ENCODE measurements around the gene CAV1. TPM values are rescaled to one million over a fixed set of nuclear protein-coding genes. Genes with fewer than 3 reads are reported as not detected.
"Not testable (repeated sequence)": the region's sequence is repeated elsewhere in the genome, so short reads cannot be mapped to it uniquely, and the experiment has no call there.

Gene CAV1, protein sequence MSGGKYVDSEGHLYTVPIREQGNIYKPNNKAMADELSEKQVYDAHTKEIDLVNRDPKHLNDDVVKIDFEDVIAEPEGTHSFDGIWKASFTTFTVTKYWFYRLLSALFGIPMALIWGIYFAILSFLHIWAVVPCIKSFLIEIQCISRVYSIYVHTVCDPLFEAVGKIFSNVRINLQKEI
- 332 and 437 TPM in 2 replicates for total RNA-seq (2014; rRNA removed; shearing (Covaris generic))
- 613 and 670 TPM in 2 replicates for polyA plus RNA-seq (2015; cell fraction: cytosol; rRNA removed)
- polyA plus RNA-seq (2015; cell fraction: nucleus; rRNA removed), result 319 and 385 TPM in 2 replicates

DNA sequence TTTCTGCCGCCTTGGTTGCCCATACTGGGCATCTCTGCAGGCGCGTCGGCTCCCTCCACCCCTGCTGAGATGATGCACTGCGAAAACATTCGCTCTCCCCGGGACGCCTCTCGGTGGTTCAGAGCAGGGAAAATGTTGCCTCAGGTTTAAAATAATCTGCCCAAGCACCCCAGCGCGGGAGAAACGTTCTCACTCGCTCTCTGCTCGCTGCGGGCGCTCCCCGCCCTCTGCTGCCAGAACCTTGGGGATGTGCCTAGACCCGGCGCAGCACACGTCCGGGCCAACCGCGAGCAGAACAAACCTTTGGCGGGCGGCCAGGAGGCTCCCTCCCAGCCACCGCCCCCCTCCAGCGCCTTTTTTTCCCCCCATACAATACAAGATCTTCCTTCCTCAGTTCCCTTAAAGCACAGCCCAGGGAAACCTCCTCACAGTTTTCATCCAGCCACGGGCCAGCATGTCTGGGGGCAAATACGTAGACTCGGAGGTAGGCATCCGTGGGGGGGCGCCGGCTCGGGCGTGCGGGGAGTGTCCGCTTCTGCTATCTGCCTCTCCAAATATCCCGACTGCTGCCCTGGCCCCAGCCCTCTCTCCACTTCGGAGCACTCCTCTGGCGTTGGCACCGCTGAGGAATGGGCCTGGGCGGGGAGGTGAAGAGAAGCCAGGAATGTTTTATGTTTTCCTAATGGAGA is at the start of gene CAV1:
TSS of gene CAV1 (plus strand) at position 428 of the 689 bp plus-strand sequence. CDS start at position 455, 27 bp downstream.
- DNase-seq (ENCODE audit: low read depth), result peak; percentile 99

- no peak for DNase-seq (ENCODE audit: low read depth)
Measured at GRCh38 chr7:116477625-116478024, 47.2 kb upstream of the CAV1 start.

GRCh38 chr7:116478834-116479233 is 46.0 kb upstream of the CAV1 start:
- no peak for DNase-seq (ENCODE audit: low read depth)

DNA sequence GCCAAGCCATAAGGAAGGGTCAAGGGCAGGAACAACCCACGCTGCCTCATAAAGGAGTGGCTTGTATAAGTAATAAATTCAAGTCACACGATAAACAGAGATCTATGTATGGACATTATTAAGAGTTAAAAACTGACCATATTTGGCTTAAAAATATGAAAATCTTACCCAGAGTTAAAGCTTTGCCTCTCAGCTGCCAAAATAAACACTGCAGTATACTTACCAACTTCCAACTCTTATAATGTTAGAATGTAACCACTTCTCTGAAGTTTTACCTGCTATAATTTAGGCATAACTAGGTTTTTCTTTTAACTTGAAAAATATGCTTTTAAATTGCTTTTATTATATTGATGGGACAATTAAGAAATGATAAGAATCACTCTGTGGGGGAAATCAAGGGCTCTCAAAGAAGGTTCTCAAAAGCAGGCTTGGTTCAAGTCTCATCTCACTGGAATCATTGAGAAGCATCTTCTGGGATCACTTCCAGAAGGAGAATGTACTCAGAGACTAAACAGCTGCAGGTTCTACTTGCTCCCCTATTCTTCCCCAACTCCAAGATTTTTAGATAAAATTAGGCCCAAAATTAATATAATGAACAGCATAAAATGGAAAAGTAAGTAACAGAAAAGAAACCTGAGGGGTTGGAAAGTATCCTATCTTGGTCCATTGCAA is 41.4 kb upstream of the CAV1 start:
- no peak for DNase-seq (ENCODE audit: low read depth)

DNA sequence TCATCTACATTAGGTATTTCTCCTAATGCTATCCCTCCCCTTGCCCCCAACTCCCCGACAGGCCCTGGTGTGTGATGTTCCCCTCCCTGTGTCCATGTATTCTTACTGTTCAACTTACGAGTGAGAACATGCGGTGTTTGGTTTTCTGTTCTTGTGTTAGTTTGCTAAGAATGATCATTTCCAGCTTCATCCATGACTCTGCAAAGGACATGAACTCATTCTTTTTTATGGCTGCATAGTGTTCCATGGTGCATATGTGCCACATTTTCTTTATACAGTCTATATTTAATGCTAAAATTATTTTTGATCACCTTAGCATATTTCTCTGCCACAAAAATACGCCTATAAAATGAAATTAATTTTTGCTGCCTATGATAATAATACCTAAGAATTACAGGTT is 40.4 kb upstream of the CAV1 start:
- not testable (repeated sequence) for DNase-seq (ENCODE audit: low read depth)

DNA sequence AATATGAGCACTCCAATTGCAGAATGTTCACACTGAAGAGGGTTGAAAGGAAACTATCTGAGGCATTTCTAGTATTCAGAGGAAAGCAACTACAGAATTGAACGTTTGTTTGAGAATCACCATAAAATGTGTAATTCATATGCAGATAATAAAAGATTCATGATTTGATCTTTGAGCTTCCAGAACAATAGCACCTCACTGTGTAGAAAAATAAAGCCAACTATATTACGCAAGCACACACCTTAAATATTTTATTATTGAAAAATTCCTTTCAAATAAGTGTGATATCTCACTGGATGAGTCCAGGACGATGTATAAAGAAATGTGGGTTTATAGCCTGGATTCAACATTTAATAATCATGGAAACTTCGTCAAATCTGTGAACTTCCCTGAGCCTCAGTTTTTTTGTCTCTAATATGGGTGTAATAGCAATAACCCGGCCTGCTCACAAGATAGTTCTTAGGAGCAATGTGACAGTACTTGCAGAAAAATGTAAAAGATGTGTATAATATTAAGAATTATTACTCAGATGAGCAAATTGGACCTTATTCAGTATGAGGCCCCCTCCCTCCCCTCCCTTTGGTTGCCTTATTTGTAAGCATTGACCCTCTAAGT is 36.8 kb upstream of the CAV1 start:
- DNase-seq (ENCODE audit: low read depth), result no peak

GRCh38 chr7:116490351-116490750 is 34.5 kb upstream of the CAV1 start:
- no peak for DNase-seq (ENCODE audit: low read depth)

DNA sequence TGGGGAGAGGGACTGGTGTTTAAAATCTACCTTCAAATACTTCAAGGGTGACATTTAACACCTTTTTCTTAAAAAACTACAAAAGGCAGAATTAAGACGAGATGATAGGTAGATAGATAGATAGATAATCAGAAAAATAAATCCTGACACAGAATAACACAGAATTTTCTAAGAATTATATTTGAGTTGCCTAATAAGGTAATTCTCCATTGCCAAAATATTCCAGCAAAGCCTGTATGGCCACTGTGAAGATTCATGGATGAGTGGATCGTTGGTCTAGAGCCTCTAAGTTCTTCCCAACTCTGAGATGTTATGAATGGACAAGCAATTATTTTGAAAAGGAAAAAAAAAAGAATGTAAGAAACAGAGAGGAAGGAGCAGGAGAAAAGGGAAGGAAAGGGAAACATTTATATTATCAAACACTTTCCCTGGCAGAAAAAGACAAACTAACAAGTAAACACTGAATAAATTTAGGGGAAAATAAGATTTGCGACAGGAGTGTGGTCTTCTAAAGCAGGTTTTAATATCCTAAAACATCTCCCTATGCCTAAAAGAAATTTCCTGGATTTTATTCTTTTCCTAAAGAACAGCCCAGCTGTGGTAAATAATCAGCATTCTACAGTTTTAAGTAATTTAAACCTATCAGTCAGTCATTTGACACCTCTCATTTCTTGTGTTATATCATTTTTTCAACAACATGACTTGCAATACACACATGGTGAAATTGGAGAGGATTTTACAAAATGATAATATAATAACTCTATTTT is 32.8 kb upstream of the CAV1 start:
- no peak for DNase-seq (ENCODE audit: low read depth)

- no peak for DNase-seq (ENCODE audit: low read depth)
Measured at GRCh38 chr7:116492654-116493109, 32.2 kb upstream of the CAV1 start.

DNA sequence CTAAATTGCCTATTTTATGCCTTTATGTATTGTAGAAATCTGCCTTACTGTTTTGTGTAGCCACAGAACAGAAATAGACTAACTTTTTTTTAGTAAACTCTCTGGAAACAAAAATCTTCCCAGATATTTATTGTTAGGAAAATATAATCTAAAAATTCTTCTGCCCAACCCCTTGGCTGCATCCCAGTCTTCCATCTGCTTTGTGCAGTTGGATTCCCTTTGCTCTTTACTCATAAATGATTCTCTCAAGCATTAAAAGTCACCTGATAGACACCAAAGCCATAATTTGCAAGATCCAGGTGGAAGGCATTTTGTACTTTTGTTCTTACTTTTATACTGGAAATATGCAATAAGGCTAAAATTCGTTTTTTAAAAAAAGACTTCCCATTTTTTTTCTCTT is 31.4 kb upstream of the CAV1 start:
- DNase-seq (ENCODE audit: low read depth), result no peak

DNA sequence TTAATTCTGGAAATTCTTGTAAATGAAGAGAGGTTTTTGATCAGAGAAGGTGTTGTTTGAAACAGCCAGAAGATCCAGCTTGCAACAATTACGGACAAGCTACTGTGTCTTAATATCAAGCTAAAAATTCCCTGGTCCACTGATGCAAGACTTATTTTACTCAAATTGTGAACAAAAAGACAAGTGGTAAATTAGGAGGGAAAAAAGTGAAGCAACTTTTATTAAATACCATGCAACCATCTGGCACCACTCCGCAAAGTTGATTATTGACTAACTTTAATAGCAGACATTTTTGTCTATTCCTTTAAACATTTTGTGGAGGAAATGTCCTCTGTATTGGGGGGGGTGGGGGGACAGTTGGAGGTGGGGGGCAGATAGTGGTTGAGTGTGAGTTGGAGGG is 30.4 kb upstream of the CAV1 start:
- DNase-seq (ENCODE audit: low read depth), result no peak

DNA sequence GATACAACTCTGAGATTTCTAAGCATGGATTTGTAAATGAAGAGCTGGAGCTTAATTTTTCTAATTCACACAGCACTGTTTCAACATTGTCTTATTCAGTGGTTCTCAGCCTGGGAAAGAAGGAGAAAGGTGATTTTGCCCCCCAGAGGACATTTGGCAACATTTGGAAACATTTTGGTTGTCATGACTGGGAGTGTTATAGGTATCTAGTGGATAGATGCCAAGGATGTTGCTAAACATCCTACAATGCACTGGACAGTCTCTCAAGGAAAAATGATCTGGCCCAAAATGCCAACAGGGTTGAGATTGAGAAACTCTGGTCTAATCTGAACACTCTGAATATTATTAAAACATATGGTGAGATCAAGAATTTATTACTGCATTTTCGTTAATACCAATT is 29.1 kb upstream of the CAV1 start:
- peak; percentile 17 for DNase-seq (ENCODE audit: low read depth)

DNA sequence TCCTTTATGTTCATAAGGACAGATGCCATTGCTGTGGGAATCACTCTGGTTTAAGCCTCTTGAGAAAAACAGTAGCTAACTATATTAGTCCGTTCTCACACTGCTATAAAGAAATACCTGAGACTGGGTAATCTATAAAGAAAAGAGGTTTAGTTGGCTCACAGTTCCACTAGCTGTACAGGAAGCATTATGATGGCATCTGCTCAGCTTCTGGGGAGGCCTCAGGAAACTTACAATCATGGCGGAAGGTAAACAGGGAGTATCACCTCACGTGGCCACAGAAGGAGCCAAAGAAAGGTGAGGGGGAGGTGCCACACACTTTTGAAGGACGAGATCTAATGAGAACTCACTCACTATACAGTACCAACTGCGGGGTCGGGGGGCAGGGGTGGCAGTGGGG is 28.2 kb upstream of the CAV1 start:
- DNase-seq (ENCODE audit: low read depth), result no peak

DNA sequence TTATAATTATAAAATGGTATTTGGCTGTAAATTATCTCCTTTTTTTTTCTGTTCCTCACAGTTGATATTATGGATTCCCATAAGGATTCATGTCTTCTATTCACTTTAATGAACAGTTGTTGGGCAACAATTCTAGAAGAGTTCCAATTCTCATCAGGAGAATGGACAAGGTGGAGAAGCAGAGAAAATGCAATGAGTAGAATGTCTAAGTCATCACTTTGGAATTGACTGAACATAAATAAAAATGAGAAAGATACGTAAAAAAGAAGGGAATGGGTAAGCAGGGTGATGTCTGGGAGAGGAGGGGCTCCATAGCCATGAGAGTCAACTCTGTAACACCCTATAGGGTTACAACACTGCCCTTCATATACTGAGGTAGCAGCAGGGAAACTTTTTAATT is 27.1 kb upstream of the CAV1 start:
- DNase-seq (ENCODE audit: low read depth), result no peak

GRCh38 chr7:116499168-116500077 is 25.4 kb upstream of the CAV1 start, which contains the start of gene CAV2:
Gene CAV2 (plus strand): TSS chr7:116499738. CDS start chr7:116499782, 44 bp downstream.
- DNase-seq (ENCODE audit: low read depth), result peak; percentile 41

DNA sequence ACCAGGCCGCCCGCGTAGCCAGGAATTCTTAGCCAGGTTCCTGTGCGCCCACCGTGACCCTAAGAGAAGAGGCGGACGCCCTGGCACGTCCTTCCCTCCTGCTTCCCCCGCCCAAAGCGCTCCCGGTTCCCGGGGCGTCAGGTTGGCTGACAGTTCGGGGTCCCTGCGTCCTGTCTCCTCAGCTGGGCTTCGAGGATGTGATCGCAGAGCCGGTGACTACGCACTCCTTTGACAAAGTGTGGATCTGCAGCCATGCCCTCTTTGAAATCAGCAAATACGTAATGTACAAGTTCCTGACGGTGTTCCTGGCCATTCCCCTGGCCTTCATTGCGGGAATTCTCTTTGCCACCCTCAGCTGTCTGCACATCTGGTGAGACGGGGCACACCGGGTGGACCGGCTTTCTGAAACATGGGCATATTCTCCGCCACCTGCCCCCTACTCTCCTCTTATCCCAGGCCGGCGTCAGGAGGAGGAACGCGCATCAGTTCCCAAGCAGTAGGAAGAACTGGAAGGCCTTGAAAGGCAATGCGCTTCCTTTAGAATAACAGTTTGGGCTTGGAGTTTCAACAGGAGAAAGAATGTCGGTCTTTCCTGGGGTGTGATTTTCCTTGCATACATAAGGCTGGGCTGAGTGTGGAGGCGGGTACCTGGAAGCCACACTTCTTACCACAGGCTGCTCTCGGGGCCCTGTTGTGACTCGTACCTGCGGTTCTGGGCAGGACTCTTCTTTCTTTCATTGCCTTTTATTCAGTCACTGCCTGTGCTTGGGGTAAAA is 24.6 kb upstream of the CAV1 start:
- peak; percentile 73 for DNase-seq (ENCODE audit: low read depth)

- no peak for DNase-seq (ENCODE audit: low read depth)
Measured at GRCh38 chr7:116501425-116502167, 23.2 kb upstream of the CAV1 start.

Measured in HT1080 (cell line).